HepG2 (cell line): ENCODE measurements around the gene PRR36. TPM values are rescaled to one million over a fixed set of nuclear protein-coding genes. Genes with fewer than 3 reads are reported as not detected.

ENCODE experiments used
- CEBPB ChIP-seq: IDR thresholded peaks from 2 replicates; pipeline ENCODE4 v1.6.1; 2011; ENCODE audit warnings: low read depth, low read length, improper control_type of control experiment, borderline replicate concordance
- DR1 ChIP-seq: sonication (generic); formaldehyde crosslinking; IDR thresholded peaks from 2 replicates; pipeline ENCODE4 v1.8.0; 2021; ENCODE audit warnings: mild to moderate bottlenecking, missing genetic modification reagents, inconsistent platforms
- E2F2 ChIP-seq: sonication (generic); formaldehyde crosslinking; IDR thresholded peaks from 2 replicates; pipeline ENCODE4 v1.4.0; 2020; ENCODE audit warnings: missing genetic modification reagents, borderline replicate concordance
- HMGXB4 ChIP-seq, 2 experiments: sonication (generic) in 1 of 2; formaldehyde crosslinking in 1 of 2; IDR thresholded peaks; 2 replicates each; pipeline versions ENCODE4 v1.4.0 to v1.6.1; 2018 to 2020; ENCODE audit warnings: missing genetic modification reagents in 2 of 2, borderline replicate concordance in 1 of 2, low read depth in 1 of 2, mild to moderate bottlenecking in 1 of 2, missing biosample characterization in 1 of 2
- KAT7 ChIP-seq: IDR thresholded peaks from 2 replicates; pipeline ENCODE4 v1.6.1; 2018; ENCODE audit warnings: borderline replicate concordance, missing compliant biosample characterization
- KDM5A ChIP-seq: fragments of 200-600 bp; sonication (generic); IDR thresholded peaks from 2 replicates; pipeline ENCODE4 v1.7.0; 2018; ENCODE audit warnings: antibody characterized with exemption, mild to moderate bottlenecking, low read length, borderline replicate concordance
- MLLT10 ChIP-seq: sonication (generic); formaldehyde crosslinking; IDR thresholded peaks from 2 replicates; pipeline ENCODE4 v1.4.0; 2020; ENCODE audit warnings: missing genetic modification reagents
- MYNN ChIP-seq: sonication (generic); formaldehyde crosslinking; IDR thresholded peaks from 2 replicates; pipeline ENCODE4 v1.4.0; 2020; ENCODE audit warnings: mild to moderate bottlenecking, low read depth, missing genetic modification reagents
- NR2C2 ChIP-seq: sonication (generic); formaldehyde crosslinking; IDR thresholded peaks from 2 replicates; pipeline ENCODE4 v1.4.0; 2020; ENCODE audit warnings: missing genetic modification reagents, mild to moderate bottlenecking, moderate library complexity, borderline replicate concordance
- RBM39 ChIP-seq: fragments of 200-400 bp; formaldehyde crosslinking; IDR thresholded peaks from one replicate; pipeline ENCODE4 v1.6.1; 2018; ENCODE audit warnings: antibody characterized with exemption, mild to moderate bottlenecking, low read depth, low read length; ENCODE audit not compliant: poor library complexity, severe bottlenecking
- SMYD3 ChIP-seq: sonication (generic); formaldehyde crosslinking; IDR thresholded peaks from 2 replicates; pipeline ENCODE4 v1.8.1; 2023; ENCODE audit warnings: mild to moderate bottlenecking, missing genetic modification reagents
- ZNF546 ChIP-seq: sonication (generic); formaldehyde crosslinking; conservative IDR thresholded peaks from 2 replicates; pipeline ENCODE4 v1.8.1; 2023; ENCODE audit warnings: mild to moderate bottlenecking, missing genetic modification reagents
- ZNF788 ChIP-seq: sonication (generic); formaldehyde crosslinking; IDR thresholded peaks from 2 replicates; pipeline ENCODE4 v1.5.0; 2020; ENCODE audit warnings: mild to moderate bottlenecking, missing genetic modification reagents, borderline replicate concordance
- polyA plus RNA-seq, 8 experiments: library from polyadenylated mRNA; depleted of rRNA in 3 of 8; stranded (reverse) in 7 of 8; unstranded in 1 of 8; fragments of >200 nt; fragmentation: Illumina TruSeq in 4 of 8; extraction: Trizol in 4 of 8; gene quantifications; 2 replicates each; pipeline versions ENCODE4 v1.2.1 to v1.2.3, GENCODE V29; 2011 to 2016; ENCODE audit warnings: low read depth in 4 of 8, missing spikeins in 1 of 8, mixed read lengths in 1 of 8; ENCODE audit not compliant: insufficient read depth in 1 of 8
- total RNA-seq, 5 experiments: library from RNA; depleted of rRNA; stranded (reverse); fragments of >200 nt; fragmentation: Illumina TruSeq; extraction: Trizol; gene quantifications; 2 replicates each; pipeline ENCODE4 v1.2.3, GENCODE V29; 2016; ENCODE audit warnings: low read depth in 1 of 5
- TF ChIP-seq, protein P1 (sequence below): sonication (generic); formaldehyde crosslinking; IDR thresholded peaks from 2 replicates; pipeline ENCODE4 v1.9.0; 2021; ENCODE audit warnings: missing genetic modification reagents, borderline replicate concordance
- TF ChIP-seq, protein P2 (sequence below): sonication (generic); formaldehyde crosslinking; IDR thresholded peaks from 2 replicates; pipeline ENCODE4 v1.9.0; 2021; ENCODE audit warnings: mild to moderate bottlenecking, missing genetic modification reagents

Gene PRR36
- total and polyA plus RNA-seq, 2 of the 13 experiments (the other 11 are each of a cell fraction or from before 2014, with no cell fraction given) = 0.07 to 0.17 TPM

DNA sequence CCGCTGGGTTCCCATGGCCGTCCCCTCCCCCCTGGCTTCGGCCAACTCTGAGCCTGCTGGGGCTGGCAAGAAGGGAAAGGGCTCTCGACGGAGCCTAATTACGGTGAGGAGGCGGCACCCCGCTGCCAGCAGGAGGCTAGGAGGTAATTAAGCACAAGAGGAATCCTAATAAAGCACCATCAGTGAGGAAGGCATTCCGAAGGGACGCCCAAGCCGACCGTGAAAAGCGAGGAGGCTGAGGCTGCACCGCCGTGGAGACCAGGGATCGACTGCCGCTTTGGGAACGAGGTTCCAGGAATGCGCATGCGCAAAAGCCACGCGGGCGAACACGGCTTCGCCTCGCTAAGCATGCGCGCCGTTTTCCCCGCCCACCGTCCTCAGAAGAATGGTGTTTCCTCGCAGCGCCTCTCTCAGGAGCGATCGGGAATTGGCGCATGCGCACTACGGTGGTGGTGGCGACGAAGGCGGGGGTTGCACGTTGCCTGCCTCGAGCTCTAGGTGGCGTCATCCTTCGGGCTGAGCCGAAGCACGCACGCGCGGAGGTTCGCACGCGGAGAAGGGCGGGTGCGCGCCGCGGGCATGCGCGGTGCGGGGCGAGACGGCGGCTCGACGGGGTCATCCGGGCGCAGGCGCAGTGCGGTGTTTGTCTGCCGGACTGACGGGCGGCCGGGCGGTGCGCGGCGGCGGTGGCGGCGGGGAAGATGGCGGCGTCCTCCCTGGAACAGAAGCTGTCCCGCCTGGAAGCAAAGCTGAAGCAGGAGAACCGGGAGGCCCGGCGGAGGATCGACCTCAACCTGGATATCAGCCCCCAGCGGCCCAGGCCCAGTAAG is 29.3 kb upstream of the PRR36 start, which contains the start of gene MAP2K7 (continued):
- TF ChIP-seq E2F2 (CRISPR knock-in tag) = no peak
- TF ChIP-seq NR2C2 (CRISPR knock-in tag) = peak; percentile 85
- TF ChIP-seq RBM39 = no peak
- TF ChIP-seq HMGXB4 (CRISPR knock-in tag; IDR thresholded peaks at IDR 0.05; ENCODE audit: borderline replicate concordance in 1 of 2, low read depth in 1 of 2) = peak; percentile 80 to 91
- peak; percentile 86 for TF ChIP-seq ZNF788 (CRISPR knock-in tag)
- no peak for TF ChIP-seq KDM5A
- peak; percentile 57 for TF ChIP-seq ZNF546
- TF ChIP-seq CEBPB = peak; percentile 71; the same call in 1 of the 2 replicates
- TF ChIP-seq DR1 (CRISPR knock-in tag) = peak; percentile 76; the same call in 1 of the 2 replicates
- TF ChIP-seq KAT7 (CRISPR knock-in tag) = no peak; the same call in 1 of the 2 replicates
- TF ChIP-seq, protein P1, sequence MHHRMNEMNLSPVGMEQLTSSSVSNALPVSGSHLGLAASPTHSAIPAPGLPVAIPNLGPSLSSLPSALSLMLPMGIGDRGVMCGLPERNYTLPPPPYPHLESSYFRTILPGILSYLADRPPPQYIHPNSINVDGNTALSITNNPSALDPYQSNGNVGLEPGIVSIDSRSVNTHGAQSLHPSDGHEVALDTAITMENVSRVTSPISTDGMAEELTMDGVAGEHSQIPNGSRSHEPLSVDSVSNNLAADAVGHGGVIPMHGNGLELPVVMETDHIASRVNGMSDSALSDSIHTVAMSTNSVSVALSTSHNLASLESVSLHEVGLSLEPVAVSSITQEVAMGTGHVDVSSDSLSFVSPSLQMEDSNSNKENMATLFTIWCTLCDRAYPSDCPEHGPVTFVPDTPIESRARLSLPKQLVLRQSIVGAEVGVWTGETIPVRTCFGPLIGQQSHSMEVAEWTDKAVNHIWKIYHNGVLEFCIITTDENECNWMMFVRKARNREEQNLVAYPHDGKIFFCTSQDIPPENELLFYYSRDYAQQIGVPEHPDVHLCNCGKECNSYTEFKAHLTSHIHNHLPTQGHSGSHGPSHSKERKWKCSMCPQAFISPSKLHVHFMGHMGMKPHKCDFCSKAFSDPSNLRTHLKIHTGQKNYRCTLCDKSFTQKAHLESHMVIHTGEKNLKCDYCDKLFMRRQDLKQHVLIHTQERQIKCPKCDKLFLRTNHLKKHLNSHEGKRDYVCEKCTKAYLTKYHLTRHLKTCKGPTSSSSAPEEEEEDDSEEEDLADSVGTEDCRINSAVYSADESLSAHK (CRISPR knock-in tag) = no peak
- TF ChIP-seq, protein P2, sequence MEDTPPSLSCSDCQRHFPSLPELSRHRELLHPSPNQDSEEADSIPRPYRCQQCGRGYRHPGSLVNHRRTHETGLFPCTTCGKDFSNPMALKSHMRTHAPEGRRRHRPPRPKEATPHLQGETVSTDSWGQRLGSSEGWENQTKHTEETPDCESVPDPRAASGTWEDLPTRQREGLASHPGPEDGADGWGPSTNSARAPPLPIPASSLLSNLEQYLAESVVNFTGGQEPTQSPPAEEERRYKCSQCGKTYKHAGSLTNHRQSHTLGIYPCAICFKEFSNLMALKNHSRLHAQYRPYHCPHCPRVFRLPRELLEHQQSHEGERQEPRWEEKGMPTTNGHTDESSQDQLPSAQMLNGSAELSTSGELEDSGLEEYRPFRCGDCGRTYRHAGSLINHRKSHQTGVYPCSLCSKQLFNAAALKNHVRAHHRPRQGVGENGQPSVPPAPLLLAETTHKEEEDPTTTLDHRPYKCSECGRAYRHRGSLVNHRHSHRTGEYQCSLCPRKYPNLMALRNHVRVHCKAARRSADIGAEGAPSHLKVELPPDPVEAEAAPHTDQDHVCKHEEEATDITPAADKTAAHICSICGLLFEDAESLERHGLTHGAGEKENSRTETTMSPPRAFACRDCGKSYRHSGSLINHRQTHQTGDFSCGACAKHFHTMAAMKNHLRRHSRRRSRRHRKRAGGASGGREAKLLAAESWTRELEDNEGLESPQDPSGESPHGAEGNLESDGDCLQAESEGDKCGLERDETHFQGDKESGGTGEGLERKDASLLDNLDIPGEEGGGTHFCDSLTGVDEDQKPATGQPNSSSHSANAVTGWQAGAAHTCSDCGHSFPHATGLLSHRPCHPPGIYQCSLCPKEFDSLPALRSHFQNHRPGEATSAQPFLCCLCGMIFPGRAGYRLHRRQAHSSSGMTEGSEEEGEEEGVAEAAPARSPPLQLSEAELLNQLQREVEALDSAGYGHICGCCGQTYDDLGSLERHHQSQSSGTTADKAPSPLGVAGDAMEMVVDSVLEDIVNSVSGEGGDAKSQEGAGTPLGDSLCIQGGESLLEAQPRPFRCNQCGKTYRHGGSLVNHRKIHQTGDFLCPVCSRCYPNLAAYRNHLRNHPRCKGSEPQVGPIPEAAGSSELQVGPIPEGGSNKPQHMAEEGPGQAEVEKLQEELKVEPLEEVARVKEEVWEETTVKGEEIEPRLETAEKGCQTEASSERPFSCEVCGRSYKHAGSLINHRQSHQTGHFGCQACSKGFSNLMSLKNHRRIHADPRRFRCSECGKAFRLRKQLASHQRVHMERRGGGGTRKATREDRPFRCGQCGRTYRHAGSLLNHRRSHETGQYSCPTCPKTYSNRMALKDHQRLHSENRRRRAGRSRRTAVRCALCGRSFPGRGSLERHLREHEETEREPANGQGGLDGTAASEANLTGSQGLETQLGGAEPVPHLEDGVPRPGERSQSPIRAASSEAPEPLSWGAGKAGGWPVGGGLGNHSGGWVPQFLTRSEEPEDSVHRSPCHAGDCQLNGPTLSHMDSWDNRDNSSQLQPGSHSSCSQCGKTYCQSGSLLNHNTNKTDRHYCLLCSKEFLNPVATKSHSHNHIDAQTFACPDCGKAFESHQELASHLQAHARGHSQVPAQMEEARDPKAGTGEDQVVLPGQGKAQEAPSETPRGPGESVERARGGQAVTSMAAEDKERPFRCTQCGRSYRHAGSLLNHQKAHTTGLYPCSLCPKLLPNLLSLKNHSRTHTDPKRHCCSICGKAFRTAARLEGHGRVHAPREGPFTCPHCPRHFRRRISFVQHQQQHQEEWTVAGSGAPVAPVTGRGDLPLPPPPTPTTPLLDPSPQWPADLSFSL (CRISPR knock-in tag) = no peak
- TF ChIP-seq SMYD3 (CRISPR knock-in tag) = no peak; the same call in 1 of the 2 replicates
- no peak for TF ChIP-seq MYNN
- TF ChIP-seq MLLT10 (CRISPR knock-in tag) = no peak
